ENCODE results near the gene TMEM145.

TMEM145 gene

DNA sequence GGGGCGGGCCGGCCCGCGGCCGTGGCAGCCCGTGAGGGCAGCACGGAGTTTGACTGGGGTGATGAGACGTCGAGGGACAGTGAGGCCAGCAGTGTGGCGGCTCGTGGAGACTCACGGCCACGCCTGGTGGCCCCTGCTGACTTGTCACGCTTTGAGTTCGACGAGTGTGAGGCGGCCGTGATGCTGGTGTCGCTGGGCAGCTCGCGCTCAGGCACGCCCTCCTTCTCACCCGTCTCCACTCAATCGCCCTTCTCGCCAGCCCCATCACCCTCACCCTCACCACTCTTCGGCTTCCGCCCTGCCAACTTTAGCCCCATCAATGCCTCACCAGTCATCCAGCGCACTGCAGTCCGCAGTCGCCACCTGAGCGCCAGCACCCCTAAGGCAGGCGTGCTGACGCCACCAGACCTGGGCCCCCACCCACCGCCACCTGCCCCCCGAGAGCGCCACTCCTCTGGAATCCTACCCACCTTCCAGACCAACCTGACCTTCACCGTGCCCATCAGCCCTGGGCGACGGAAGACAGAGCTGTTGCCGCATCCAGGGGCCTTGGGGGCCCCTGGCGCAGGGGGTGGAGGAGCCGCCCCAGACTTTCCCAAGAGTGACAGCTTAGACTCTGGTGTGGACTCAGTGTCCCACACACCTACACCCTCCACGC, 39.6 kb upstream of the TMEM145 start:
- in situ Hi-C loops (cut with MboI; ENCODE audit: low pct_unique_long_range_greater_than_20kb, low sequenced_read_pairs, unreplicated experiment), result no loop called here
- TF ChIP-seq CTCF (IDR thresholded peaks at IDR 0.05; ENCODE audit: extremely low read depth, insufficient read depth, missing control alignments), result no peak
- DNase-seq (ENCODE audit: low spot score), result no peak

DNA sequence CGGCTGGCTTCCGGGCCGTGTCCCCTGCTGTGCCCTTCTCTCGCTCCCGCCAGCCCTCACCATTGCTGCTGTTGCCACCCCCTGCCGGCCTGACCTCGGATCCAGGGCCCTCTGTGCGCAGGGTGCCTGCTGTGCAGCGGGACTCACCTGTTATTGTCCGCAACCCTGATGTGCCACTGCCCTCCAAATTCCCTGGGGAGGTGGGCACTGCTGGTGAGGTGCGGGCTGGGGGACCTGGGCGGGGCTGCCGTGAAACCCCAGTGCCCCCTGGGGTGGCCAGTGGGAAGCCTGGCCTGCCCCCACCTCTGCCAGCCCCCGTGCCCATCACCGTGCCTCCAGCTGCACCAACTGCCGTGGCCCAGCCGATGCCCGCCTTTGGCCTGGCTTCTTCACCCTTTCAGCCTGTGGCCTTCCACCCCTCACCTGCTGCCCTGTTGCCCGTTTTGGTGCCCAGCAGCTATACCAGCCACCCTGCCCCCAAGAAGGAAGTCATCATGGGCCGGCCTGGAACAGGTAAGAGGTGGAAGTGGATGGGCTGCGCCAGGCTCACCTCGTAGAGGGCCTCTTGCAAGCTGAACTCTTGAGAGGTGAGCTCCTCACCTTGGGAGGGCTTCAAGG, 38.9 kb upstream of the TMEM145 start:
- no peak for DNase-seq (ENCODE audit: low spot score)
- no peak for TF ChIP-seq CTCF (IDR thresholded peaks at IDR 0.05; ENCODE audit: extremely low read depth, insufficient read depth, missing control alignments)
- in situ Hi-C loops (cut with MboI; ENCODE audit: low pct_unique_long_range_greater_than_20kb, low sequenced_read_pairs, unreplicated experiment), result no loop called here

GRCh38 chr19:42275103-42275502, 38.0 kb upstream of the TMEM145 start:
- DNase-seq (ENCODE audit: low spot score), result no peak
- TF ChIP-seq CTCF (IDR thresholded peaks at IDR 0.05; ENCODE audit: extremely low read depth, insufficient read depth, missing control alignments), result no peak
- in situ Hi-C loops (cut with MboI; ENCODE audit: low pct_unique_long_range_greater_than_20kb, low sequenced_read_pairs, unreplicated experiment), result loop anchor here (25.0 kb wide), 1 partner anchor 163 kb away; no protein-coding TSS in a partner anchor

- in situ Hi-C loops (cut with MboI; ENCODE audit: low pct_unique_long_range_greater_than_20kb, low sequenced_read_pairs, unreplicated experiment), result loop anchor here (25.0 kb wide), 1 partner anchor 163 kb away; no protein-coding TSS in a partner anchor
- DNase-seq (ENCODE audit: low spot score), result no peak
- no peak for TF ChIP-seq CTCF (IDR thresholded peaks at IDR 0.05; ENCODE audit: extremely low read depth, insufficient read depth, missing control alignments)
These were observed 37.6 kb upstream of the TMEM145 start for GRCh38 chr19:42275517-42275916.

DNA sequence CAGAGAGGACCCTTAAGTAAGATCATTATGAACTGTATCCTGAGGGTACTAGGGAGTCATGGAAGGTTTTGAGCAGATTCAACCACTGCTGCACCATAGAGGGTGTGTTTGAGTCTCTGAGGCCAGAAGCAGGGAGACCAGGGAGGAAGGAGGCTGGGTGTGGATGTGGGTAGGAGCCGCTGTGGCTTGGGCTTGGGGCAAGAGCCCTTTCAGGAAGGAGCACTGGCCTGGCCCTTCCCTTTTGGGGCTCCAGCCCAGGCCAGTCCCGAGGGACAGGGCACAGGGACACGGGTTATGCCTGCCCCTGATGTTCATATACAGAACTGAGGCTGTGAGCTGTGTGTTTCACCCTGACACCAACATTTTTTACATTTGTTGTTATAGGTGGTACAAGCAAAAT, 36.8 kb upstream of the TMEM145 start:
- in situ Hi-C loops (cut with MboI; ENCODE audit: low pct_unique_long_range_greater_than_20kb, low sequenced_read_pairs, unreplicated experiment), result loop anchor here (25.0 kb wide), 1 partner anchor 164 kb away; no protein-coding TSS in a partner anchor
- DNase-seq (ENCODE audit: low spot score), result no peak

GRCh38 chr19:42276821-42277220, 36.3 kb upstream of the TMEM145 start:
- TF ChIP-seq CTCF (IDR thresholded peaks at IDR 0.05; ENCODE audit: extremely low read depth, insufficient read depth, missing control alignments), result no peak
- in situ Hi-C loops (cut with MboI; ENCODE audit: low pct_unique_long_range_greater_than_20kb, low sequenced_read_pairs, unreplicated experiment), result loop anchor here (25.0 kb wide), 1 partner anchor 165 kb away; no protein-coding TSS in a partner anchor
- DNase-seq (ENCODE audit: low spot score), result no peak

More for the DNA sequence above, 36.8 kb upstream of the TMEM145 start:
- no peak for TF ChIP-seq CTCF (IDR thresholded peaks at IDR 0.05; ENCODE audit: extremely low read depth, insufficient read depth, missing control alignments)
